H4 (cell line): ENCODE measurements around the gene MYDGF. TPM values are rescaled to one million over a fixed set of nuclear protein-coding genes. Genes with fewer than 3 reads are reported as not detected.

Source experiments
- DNase-seq: peaks from one replicate; pipeline ENCODE4 v3.0.0-alpha.2; 2015; ENCODE audit warnings: low spot score
- total RNA-seq: library from RNA; depleted of rRNA; stranded (reverse); fragments of >200 nt; shearing (Covaris generic); gene quantifications from 2 replicates; pipeline ENCODE4 v1.2.3, GENCODE V29; 2014

MYDGF gene
- total RNA-seq, 1 experiment from 2014 or later = 165 TPM

DNA sequence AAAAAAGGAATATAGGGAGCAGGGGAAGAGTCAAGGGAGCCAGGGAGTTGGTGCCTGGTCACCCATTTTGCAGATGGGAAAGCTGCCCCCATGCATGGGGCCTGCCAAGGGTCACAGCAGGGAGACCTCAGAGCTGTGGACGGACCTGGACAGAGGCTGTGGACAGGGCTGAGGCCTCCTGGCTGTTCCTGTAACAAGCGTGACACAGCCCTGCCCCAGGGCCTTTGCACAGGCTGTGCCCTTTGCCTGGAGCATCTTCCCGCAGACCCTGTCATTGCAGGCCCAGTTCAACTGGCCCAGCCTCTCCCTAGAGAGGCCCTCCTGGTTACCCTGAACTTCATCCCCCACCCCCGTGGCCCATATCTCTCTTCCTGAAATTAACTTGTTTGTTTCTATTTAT is 24.4 kb downstream of the MYDGF start:
- DNase-seq = no peak

DNA sequence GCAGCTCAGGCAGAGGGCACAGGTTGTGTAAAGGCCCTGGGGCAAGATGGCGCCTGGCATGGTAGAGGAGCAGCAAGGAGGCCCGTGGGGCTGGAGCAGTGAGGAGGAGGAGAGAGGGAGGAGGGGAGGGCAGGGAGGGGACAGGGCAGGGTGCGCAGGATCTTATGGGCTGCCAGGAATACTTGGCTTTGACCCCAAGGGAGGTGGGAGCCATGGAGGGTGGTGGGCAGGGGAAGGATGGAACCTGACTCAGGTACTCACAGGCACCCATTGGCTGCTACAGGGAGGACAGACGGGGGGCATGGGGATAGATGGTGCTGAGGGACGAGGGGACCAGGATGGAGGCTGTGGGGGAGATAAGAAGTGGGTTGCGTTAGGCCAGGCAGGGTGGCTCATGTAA is 27.5 kb downstream of the MYDGF start:
- no peak for DNase-seq

DNA sequence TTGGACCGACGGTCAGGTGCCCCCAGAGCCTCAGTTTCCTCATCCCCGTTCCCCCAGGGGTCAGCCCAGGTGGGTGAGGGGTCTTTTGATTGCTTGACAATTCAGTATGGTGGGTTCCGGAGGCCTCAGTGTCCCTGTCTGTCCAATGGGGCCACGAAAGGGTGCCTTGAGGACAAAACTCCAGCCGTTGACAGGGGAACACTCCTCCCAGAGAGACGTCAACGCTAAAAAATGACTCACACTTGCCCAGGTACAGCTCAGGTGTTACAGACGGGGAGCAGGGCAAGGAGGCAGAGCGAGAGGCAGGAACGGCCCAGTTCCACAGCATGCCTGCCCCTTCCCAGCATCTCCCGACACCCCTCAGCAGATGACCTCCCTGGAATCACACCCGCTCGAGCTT is 29.0 kb downstream of the MYDGF start:
- no peak for DNase-seq

DNA sequence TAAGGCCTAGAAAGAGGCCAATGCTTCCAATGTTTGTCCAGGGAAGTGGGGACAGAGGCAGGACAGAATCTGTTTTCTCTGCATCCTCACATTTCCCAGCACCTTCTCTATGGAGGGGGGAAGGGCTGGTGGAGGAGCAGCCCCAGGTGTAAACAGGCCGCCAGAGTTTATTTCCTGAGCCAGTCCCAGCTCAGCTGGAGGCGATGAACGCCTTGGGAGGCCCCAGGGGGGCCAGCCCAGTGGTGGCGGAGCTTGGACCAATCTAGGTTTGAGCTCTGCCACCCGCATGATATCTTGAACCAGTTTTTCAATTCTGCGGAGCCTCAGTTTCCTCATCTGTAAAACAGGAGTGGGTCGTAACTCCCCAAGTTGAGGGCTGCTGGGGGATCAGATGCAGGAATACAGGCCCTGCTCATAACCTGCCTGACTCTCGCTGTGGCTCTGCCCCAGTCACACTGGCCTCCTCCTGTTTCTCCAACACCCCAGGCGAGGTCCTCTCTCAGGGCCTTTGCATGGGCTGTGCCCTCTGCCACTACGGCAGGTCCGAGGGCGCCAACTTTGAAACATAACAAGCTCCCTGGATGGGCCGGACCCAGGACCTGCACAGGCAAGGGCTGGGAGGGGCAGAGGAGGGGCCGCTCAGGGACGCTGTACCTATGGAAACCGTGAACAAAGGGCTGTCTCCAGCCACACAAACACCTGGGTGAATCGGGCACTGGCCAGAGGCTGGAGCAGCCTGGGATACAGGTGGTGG is 29.7 kb downstream of the MYDGF start:
- DNase-seq = no peak

DNA sequence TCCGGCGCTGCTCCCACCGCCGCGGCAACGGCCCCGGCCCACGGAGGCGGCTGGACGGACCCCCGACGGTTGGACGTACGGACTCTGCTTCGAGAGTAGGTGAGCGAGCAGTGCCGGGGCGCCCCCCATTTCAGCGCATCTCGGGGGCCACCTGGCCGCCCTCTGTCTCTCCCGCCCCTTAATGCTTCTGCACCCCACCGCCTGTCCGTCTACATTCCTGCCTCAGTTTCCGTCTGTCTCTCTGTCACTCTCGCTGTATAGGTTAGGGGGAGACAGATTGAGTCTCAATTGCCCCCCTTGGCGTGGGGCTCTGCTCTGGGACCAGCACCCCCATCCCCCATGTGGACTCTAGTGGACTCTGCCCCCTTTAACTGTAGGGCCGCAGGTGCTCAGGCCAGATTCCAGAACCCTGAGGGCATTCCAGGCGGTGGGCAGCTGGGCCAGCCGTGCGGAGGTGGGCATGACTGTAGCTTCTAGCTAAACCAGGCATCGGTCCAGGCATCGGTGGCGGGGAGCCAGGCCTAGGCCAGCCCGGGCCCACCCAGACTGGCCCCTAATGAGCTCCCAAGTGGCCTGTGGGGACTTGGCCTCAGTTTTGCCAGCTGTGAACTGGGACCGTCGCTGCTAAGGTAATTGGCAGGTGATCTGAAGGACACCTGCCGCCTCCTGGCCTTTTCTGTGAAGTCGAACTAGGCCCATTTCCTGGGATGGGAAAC is 30.5 kb downstream of the MYDGF start:
- DNase-seq = no peak

DNA sequence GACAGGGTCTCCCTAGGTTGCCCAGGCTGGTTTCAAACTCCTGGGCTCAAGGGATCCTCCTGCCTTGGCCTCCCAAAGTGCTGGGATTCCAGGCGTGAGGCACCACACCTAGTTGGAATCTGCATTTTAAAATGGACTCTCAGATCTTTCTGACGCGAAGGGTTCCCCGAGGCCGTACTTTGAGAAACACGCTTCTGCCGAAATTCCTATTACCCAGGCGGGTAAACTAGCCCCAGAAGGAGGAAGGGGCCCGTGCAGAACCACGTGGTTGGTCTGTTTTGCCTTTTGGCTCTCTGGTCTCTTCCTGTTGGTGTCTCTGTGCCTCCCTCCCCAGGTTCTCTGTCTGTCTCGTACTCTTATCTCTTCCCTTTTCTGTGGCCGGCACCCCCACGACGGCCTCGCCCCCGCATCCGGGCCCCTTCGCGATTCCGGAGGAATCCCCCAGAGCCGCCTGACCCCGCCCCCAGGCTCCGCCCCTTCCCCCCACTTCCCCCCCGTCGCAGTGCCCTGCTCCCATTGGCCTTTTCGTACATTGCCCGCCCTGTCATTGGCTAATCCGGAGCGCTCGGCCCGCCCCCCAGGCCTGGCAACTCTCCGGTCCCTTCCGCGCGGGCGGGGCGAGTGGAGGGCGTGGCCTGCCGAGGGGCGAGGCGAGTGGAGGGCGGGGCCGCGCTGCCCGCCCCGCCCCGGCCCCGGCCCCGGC is 31.2 kb downstream of the MYDGF start, which contains the start of gene TNFAIP8L1:
TNFAIP8L1 (plus strand) TSS at position 689 of the 703 bp plus-strand sequence. CDS start 12,354 bp downstream, outside the sequence.
- DNase-seq = peak; percentile 88

DNA sequence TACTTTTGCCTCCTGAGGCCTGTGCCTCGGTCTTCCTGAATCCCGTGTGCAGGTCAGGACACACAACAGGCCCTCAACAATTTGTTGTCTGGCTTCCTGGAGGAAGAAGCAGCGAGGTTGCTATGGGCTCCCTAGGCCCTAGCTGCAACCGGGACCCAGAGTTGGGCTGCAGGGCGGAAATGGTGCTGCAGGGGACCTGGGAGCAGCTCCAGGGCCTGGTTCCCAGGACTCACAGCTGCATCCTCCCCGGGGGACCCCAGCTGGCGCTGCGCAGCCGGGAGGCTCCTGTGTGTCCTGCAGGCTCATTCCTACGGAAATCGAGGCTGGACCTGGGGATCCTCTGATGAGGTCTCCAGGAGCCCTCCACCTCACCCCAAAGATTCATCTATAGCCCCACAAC is 31.8 kb downstream of the MYDGF start:
- no peak for DNase-seq

DNA sequence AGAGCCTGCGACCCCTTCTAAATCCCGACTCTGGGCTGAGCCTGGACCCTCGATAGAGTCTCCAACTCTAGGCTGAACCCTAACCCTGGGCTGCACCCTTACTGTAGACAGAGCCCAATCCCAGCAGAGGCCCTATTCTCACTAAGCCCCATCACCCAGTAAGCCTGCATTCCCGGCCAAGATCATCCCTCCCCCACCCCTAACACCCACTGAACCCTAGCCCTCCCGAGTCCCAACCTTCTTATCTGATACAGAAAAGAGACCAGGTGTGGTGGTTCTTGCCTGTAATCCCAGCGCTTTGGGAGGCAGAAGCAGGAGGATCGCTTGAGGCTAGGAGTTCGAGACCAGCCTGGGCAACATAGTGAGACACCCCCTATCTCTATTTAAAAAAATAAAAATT is 33.4 kb downstream of the MYDGF start:
- no peak for DNase-seq

DNA sequence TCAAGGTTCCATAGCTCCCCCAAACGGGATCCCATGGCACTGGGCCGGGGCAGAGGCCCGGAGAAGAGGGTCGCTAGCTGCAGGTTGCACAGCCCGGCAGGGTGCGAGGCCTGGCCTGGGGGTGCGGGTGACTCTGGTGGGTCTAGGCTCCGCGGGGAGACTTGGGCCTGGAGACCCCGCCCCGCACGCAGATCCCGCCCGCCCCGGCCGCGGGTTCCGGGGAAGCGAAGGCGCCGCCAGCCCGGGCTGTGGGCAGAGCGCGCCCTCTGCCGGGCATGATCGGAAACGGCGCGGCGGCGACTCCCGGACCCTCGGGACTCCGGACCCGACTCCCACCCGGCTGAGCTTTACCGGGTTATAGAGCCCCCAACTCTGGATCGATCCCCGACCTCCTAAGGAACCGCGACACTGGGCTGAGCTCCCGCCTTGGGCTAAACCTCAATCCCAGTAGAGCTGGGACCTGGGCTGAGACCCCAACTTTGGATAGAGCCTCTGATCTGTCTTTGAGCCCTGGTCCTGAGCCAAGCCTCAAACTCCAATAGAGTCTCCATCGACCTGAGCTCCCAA is 33.9 kb downstream of the MYDGF start:
- no peak for DNase-seq

DNA sequence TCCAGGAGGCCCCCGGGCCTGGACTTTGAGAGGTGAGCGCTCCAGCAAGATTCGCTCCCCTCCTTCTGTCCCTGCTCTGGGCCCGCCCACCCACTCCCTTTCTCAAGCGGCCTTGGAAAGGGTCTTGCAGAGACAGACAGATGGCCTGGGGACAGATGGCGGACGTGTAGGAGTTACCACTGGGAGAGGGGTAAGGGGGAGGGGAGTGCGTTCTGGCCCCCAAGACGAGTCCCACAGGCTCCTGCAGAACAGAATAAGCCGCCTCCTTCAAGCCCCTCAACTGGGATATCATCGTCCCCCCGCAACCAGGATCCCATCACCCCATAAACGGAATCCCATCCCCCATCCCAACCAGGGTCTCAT is 34.4 kb downstream of the MYDGF start:
- no peak for DNase-seq

DNA sequence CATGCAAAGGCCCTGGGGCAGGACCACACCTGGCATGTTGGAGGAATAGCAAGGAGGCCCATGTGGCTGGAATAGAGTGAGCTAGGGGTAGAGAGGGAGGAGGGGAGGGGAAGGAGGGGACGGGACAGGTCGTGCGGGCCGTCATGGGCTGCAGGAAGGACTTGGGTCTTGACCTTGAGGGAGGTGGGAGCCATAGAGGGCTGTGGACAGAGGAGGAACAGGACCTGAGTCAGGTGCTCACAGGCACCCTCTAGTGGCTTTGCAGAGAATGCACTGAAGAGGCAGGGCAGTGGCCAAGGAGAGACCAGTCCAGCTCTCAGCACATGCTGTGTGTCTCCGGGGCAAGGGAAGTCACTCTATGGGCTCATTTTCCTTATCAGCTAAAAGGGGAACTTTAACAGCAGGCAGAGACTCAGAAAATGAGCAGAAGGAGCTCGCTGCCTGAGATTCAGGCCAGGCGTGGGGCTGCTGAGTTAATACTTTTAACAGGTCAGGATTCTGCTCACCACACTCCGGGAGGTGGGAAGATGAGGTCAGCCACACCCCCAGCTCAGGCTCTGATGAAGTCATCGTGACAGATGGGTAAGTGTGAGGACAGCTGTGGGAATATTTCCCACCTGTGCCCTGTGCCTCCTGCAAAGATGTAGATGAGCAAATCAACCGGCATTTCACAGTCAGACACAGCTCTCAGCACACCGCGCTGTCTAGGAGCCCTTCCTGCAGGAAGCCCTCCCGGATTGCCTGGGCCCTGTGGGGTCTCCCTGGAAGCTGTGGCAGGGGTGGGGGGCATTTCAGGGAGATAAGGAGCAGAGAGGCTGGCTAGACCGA is 36.8 kb downstream of the MYDGF start:
- peak; percentile 75 for DNase-seq

DNA sequence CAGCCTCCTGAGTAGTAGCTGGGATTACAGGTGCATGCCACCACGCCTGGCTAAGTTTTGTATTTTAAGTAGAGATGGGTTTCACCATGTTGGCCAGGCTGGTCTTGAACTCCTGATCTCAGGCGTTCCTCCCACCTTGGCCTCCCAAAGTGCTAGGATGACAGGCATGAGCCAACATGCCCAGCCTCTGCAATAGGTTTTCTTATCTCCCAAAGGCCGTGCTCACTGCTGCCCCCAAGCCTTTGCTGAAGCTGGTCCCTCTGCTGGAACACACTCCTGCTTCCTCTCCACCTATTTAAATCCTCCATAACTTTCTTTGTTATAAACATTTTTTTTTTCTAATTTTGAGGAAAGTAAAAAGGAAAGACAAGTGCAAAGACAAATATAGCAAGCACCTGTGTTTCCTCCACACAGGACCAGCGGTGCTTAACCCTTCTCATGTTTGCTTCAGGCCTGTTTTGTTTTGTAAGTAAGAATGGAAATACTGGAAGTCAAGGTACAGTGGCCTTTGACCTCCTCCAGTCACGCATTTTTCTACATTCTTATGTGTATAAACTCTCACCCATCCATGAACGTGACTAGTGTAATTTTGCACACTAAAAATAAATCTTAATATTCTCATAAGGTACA is 45.3 kb downstream of the MYDGF start:
- DNase-seq = peak; percentile 51

DNA sequence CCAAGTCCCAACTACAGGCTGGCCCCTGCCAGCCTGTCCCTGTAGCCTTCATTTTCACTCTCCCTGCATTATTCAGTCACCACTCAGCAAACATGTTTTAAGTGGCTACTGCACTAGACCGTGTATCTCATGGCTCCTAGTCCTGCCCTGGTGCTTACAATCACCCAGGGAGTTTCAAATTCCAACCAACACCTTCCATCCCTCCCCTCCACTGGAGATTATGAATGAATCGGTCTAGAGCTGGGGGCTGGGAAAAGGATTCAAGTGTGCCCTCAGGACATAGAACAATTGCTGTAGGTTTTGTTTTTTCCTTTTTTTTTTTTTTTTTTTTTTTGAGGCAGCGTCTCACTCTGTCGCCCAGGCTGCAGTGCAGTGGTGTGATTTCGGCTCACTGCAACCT is 45.8 kb downstream of the MYDGF start:
- no peak for DNase-seq

DNA sequence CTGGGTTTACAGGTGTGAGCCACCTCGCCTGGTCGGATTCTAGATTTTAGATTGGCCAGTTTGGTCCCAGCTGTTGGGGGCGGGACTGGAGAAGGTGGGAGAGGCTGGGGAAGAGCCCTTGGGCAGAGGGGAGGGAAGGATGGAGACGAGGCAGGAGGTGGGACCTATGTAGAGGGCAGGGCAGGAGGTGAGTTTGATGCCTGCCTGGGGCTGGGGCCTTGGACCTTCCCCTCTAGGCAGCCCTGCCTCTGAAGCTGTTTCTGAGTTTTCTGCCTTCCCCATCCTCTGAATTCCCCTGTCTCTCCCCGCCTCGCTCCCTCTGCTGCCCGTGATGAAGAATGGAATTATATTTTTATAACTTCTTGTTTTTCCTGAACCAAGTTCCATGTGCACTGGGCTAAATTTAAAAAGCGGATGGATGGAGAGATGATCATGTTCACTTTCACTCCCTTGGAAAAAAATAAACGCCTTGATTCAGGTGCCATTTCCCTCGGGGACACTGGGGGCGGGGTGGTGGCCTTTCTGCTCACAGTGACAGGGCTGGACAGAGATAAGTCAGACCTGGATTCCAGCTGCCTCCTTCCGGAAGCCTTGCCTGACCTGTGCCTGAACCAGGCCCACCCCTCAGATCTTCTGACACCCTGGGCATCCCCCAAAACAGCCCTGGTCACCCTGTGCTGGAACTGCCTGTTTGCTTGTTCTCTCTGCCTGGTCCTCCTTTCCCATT is 47.3 kb downstream of the MYDGF start:
- DNase-seq = no peak

DNA sequence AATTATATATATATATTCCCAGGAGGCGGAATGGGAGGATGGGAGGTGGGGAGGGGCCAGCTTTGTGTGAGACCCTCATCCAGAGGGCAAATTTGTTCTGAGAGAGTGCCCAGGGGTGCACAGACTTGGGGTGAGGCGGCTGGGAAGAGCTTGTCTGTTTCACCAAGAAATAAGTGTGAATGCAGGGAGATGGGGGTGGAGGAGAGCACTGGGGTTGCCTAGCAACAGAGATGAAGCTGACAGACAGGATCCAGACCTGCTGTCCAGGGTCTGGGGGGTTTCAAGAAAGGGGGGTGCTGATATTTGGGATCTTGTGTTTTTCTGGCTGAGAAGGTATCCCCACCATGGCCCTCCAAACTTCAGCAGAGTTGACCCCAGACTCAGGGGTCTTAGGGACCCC is 49.5 kb downstream of the MYDGF start:
- no peak for DNase-seq

DNA sequence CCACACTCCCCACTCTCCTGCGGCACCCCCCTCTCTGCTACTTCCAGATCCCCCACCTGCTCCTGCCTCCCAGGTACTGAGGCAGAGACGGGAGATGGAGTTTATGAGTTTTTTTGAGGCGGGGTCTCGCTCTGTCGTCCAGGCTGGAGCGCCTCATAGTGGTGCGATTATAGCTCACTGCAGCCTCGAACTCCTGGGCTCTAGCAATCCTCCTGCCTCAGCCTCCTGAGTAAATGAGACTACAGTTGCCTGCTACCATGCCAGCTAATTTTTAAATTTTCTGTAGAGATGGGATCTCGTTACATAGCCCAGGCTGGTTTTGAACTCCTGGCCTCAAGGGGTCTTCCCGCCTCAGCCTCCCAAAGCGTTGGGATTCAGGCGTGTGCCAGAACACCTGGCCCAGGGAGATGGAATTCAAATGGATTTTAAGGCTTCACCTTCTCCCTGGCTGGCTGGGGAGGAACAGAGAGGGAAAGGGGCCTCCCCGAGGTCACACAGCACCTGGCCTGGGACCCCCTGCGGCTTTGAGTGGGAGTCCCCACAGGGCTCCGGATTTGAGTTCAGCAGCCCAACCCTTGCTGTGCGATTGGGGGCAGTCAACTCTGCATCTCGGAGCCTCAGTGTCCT is 50.4 kb downstream of the MYDGF start:
- no peak for DNase-seq

DNA sequence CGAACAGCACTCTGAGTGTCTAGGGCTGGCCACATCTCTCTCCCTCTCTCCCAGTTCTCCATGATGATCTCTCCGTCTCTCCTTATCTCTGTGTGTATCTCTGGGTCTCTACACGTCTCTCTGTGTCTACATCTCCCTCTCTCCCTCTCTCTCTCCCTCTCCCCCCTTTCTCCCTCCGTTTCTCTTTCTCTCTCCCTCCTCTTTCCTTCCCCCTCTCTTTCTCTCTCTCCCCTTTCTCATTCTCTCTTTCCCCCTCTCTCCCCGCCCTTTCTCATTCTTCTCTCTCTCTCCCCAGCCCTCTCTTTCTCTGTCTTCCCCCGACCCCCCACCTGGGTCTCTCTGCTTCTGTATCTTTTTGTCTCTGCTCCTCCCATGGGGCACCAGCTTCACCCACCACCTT is 52.1 kb downstream of the MYDGF start:
- DNase-seq = no peak

DNA sequence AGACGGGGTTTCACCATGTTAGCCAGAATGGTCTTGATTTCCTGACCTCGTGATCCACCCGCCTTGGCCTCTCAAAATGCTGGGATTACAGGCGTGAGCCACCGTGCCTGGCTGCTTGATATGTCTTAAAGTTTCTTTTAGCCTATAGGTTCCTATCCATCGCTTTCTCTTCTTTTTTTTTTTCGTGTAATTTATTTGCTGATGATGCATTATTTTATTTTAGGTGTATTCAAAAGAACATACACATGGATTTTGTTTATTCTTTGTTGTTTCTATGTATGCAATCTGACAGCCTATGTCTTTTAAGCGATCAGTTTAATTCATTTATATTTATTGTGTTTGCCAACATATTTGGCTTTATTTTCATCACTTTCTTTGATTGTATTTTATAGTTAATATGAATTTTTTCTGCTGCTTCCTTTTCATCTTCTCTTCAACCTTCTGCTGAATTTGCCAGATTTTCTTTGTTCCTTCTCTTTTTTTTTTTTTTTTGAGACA is 56.8 kb downstream of the MYDGF start:
- DNase-seq = no peak

DNA sequence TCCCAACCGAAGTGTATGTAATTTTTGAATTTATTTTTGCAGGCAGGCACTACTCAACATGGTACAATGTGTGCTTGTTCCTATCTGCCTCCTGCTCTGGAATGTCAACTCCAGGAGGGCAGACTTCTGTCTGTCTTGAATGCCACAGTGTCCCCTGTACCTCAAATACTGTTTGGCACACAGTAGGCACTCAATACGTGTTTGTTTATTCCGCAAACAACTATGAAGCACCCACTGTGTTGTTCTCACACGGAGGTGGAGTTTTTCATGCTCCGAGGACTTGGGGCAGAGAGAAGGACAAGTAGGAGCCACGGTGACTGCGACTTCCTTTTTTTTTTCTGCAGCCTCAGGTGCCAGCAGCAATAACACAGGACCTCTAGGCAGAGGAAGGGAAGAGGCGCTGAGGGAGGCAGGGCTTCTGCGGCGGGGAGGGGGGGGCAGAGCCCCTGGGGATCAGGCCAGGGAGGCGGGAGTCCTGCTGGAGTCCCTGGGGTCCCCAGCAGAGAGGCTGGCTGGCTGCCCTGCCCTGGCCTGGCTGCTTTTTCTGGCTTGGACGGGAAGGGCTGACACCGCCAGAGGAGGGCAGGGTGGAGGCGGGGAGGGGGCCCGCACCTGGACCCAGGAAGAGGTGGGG is 60.1 kb downstream of the MYDGF start:
- DNase-seq = no peak
